ENCODE measurements around the gene DIAPH2. TPM values are rescaled to one million over a fixed set of nuclear protein-coding genes. Genes with fewer than 3 reads are reported as not detected.

Gene DIAPH2
- total and polyA plus RNA-seq, 2 of the 13 experiments (the other 11 are each of a cell fraction or from before 2014, with no cell fraction given): 2.1 to 8.5 TPM

DNA sequence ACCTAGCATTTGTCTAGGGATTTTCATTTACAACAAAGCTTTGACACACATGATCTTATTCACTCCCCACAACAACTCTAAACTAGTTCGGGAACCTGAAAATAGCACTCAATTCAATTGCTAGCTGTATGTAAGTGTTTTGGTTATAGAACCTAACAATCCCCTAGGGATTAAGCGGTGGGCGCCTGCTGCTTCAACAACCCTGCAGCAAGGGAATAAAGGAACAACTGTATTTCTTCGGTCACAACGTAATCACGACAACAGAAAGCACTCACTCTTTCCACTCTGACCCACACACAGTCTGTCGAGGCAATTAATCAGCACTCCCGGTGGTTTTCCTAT, 674 bp upstream of the DIAPH2 start:
- WGBS (ENCODE audit: low lambda C conversion rate): 22% methylated on average over 8 of the region's 8 CpGs
- BruUV-seq (replicated peaks): TSS peak; percentile 76
- Histone ChIP-seq H2AFZ (ENCODE audit: low read length) (no peak overlapping the region), H3K4me1 (ENCODE audit: insufficient read depth, low read length) (peaks cover 13% of the 10 kb centered on the region; the same call in 1 of the 2 replicates), H4K20me1 (ENCODE audit: insufficient read depth, low read length) (no peaks in the 10 kb centered on the region), H3K36me3 (replicated peaks in 1 of 2; ENCODE audit: control insufficient read depth in 1 of 2, insufficient read depth in 2 of 2, low read length in 2 of 2) (no peaks in the 10 kb centered on the region), H3K27ac (ENCODE audit: extremely low read length, insufficient read depth, low read length) (peak overlapping the region; percentile 34), H3K4me2 (ENCODE audit: low read depth, low read length) (peak overlapping the region; percentile 78), H3K9ac (ENCODE audit: insufficient read depth, low read depth, low read length) (peak overlapping the region; percentile 63; the same call in 1 of the 2 replicates), H3K9me3 (ENCODE audit: low read length) (no peaks in the 10 kb centered on the region), H3K27me3 (ENCODE audit: control insufficient read depth in 1 of 2, insufficient read depth in 2 of 2, low read length in 2 of 2) (no peaks in the 10 kb centered on the region; a peak in 1 of 5 replicates), H3K4me3 (replicated peaks in 1 of 3; ENCODE audit: insufficient read depth in 1 of 3, low read depth in 2 of 3, low read length in 3 of 3) (peak overlapping the region; percentile 67 to 79 (median 76)), H3K79me2 (ENCODE audit: insufficient read depth, low read length) (no peaks in the 10 kb centered on the region)
- DNase-seq (ENCODE audit: low spot score): peak; percentile 0
- TF ChIP-seq CBX5 (CRISPR knock-in tag; IDR thresholded peaks at IDR 0.05; ENCODE audit: borderline replicate concordance): no peak
- TF ChIP-seq SP1 (IDR thresholded peaks at IDR 0.05): no peak
- no peak for TF ChIP-seq SP1 (CRISPR knock-in tag; IDR thresholded peaks at IDR 0.05)
- TF ChIP-seq ZNF564 (CRISPR knock-in tag; IDR thresholded peaks at IDR 0.05): no peak
- no peak for TF ChIP-seq ZEB1 (IDR thresholded peaks at IDR 0.05; ENCODE audit: insufficient replicate concordance, low read depth)
- no peak for TF ChIP-seq GLI4 (CRISPR knock-in tag; IDR thresholded peaks at IDR 0.05; ENCODE audit: borderline replicate concordance)
- TF ChIP-seq HIVEP1 (CRISPR knock-in tag; IDR thresholded peaks at IDR 0.05): no peak
- TF ChIP-seq JUN (CRISPR knock-in tag; IDR thresholded peaks at IDR 0.05): no peak
- no peak for TF ChIP-seq ZNF790 (CRISPR knock-in tag; IDR thresholded peaks at IDR 0.05; ENCODE audit: borderline replicate concordance)
- TF ChIP-seq PPARG (CRISPR knock-in tag; conservative IDR thresholded peaks at IDR 0.05): no peak
- no peak for TF ChIP-seq KDM2A (CRISPR knock-in tag; IDR thresholded peaks at IDR 0.05; ENCODE audit: borderline replicate concordance, low read depth)
- TF ChIP-seq, protein P1, sequence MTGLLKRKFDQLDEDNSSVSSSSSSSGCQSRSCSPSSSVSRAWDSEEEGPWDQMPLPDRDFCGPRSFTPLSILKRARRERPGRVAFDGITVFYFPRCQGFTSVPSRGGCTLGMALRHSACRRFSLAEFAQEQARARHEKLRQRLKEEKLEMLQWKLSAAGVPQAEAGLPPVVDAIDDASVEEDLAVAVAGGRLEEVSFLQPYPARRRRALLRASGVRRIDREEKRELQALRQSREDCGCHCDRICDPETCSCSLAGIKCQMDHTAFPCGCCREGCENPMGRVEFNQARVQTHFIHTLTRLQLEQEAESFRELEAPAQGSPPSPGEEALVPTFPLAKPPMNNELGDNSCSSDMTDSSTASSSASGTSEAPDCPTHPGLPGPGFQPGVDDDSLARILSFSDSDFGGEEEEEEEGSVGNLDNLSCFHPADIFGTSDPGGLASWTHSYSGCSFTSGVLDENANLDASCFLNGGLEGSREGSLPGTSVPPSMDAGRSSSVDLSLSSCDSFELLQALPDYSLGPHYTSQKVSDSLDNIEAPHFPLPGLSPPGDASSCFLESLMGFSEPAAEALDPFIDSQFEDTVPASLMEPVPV (CRISPR knock-in tag; IDR thresholded peaks at IDR 0.05): no peak
- intact Hi-C loops (cut with micrococcal nuclease; ENCODE audit: unreplicated experiment) (loop anchor here (5.0 kb wide), 1 partner anchor 38 kb away; no protein-coding TSS in a partner anchor), in situ Hi-C loops (cut with HindIII; ENCODE audit: extremely low pct_ligation_motif_present, low pct_unique_long_range_greater_than_20kb) (no loop called here)
- ATAC-seq: no peak
- no peak for FAIRE-seq
- CTCF ChIA-PET (ENCODE audit: low intra/inter-chr PET ratio, low total read pairs): no interaction called here
- POLR2A ChIA-PET: no interaction called here

Measured in HepG2 (cell line).